HG03135 (cell line): ENCODE measurements around the gene CROCC.
"Not testable (repeated sequence)": the region's sequence is repeated elsewhere in the genome, so short reads cannot be mapped to it uniquely, and the experiment has no call there.

ENCODE experiments used
- ATAC-seq: cut with Tn5 transposase; IDR thresholded peaks from one replicate; pipeline ENCODE4 v1.9.1; 2021; ENCODE audit warnings: mild to moderate bottlenecking, moderate library complexity; ENCODE audit not compliant: unreplicated experiment

Gene CROCC, protein sequence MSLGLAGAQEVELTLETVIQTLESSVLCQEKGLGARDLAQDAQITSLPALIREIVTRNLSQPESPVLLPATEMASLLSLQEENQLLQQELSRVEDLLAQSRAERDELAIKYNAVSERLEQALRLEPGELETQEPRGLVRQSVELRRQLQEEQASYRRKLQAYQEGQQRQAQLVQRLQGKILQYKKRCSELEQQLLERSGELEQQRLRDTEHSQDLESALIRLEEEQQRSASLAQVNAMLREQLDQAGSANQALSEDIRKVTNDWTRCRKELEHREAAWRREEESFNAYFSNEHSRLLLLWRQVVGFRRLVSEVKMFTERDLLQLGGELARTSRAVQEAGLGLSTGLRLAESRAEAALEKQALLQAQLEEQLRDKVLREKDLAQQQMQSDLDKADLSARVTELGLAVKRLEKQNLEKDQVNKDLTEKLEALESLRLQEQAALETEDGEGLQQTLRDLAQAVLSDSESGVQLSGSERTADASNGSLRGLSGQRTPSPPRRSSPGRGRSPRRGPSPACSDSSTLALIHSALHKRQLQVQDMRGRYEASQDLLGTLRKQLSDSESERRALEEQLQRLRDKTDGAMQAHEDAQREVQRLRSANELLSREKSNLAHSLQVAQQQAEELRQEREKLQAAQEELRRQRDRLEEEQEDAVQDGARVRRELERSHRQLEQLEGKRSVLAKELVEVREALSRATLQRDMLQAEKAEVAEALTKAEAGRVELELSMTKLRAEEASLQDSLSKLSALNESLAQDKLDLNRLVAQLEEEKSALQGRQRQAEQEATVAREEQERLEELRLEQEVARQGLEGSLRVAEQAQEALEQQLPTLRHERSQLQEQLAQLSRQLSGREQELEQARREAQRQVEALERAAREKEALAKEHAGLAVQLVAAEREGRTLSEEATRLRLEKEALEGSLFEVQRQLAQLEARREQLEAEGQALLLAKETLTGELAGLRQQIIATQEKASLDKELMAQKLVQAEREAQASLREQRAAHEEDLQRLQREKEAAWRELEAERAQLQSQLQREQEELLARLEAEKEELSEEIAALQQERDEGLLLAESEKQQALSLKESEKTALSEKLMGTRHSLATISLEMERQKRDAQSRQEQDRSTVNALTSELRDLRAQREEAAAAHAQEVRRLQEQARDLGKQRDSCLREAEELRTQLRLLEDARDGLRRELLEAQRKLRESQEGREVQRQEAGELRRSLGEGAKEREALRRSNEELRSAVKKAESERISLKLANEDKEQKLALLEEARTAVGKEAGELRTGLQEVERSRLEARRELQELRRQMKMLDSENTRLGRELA (N-terminal part only)

DNA sequence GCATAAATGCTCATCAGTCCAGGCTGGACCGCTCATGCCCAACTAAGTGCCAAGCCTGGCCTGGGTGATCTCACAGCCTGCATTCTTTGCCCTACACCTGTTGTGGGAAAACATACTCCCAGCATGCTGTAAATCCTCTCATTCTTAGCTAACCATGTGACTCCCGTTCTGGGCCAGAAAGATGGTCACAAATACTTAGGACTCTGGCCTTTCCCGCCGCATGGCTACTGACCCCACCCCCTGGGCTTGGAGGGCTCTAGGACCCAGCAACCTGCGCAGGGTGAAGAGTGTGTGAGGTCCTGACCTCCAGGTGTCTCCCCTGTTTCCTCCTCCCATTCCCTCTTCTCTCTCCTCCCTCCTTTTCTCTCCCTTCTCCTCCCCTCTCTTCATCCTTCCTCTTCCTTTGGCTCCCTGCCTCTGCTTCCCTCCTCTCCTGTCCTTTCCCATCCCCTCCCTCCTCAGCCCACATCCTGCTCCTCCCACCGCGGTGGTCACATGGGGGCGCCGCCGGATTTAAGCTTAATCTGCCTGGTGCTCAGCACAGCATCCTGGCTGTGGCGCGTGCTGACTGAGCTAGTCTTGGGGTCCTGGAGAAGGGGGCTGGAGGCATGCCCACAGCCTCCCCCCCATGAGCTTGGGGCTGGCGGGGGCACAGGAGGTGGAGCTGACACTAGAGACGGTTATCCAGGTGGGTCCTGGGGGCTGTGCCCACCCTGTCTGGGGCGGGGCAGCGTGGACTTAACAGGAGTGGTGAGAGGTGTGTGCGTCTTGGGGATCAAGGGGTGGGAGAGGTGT lies at the start of gene CROCC:
Gene CROCC, plus strand, starts transcription at position 541 of the 795 bp plus-strand sequence. Its CDS starts 88 bp downstream, at position 629.
- no peak for ATAC-seq

DNA sequence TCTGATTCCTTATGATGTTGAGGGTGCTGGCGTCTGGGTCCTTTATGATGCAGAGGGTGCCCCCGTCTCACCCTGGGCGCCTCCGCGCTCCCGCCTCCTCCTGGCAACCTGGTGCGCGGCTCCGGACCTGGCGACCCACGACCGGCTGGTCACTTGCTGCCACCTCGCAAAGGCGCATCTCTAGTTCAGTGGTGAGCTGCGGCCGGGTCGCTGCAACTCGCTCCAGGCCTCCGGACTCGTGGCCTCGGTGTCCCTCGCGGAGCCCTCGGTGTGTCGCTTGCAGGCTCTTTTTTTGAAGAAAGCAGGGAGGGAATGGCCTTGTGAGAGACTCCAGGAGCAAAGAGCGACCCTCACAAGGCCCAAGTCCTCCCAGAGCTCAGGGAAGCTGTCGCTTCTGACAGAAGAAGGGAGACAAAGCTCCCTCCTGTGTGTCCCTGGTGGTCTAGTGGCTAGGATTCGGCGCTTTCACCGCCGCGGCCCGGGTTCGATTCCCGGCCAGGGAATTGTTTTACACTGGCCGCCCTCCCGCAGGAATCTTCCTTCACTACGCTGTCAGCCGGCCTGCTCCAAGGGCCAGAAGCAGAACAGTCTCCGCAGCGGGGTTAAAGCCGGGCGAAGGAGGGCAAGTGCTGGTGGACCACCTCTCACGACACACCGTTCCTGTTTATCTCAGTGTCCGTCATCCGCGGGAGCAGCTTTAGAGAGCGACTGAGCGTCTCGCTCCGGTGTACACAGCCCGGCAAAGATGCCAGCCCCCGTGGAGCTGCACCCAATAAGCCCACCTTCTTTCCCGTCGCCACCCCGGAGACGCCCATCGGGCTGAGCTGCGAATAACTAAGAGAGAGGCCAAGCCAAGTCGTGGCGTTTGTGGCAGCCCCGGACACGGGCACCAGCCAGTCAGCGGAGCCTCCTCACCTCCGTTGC lies 49.3 kb upstream of the CROCC start:
- ATAC-seq, result not testable (repeated sequence)

DNA sequence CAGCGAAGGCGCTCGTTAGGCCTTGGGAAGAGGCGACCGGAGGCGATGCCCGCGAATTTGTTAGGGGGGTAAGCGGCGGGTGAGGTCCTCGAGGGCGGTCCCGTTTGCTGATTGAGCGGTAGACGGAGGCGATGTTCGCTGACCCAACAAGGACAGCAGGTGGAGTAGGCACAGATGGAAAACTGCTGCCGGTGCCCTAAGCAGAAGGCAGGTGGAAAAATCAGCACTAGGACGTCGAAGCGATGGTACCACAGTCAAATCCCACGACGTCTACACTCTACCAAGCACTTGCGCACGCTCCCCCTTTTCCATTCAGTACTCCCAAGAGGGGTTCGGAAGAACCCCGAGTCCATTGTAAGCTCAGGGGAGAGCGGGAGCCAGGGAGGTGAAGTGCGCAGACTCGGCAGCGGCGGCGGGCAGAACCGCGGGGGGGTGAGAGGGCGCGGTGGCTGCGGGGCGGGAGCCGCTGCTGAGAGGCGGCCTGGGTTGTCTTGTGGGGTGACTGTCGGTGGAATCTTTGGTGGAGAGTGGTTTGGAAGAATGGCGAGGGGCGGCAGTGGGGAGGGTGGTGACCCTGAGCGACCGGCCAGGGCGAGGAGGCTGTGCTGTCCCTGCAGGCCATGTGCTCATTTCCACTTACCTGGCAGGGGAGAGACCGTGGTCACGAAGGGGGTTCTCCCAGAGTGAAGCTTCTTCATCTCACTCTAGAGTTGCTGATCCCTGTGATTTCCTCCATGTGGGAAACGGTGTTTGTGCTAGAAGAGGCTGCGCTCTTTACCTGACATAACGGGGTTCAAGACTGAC lies 48.5 kb upstream of the CROCC start:
- ATAC-seq, result not testable (repeated sequence)

DNA sequence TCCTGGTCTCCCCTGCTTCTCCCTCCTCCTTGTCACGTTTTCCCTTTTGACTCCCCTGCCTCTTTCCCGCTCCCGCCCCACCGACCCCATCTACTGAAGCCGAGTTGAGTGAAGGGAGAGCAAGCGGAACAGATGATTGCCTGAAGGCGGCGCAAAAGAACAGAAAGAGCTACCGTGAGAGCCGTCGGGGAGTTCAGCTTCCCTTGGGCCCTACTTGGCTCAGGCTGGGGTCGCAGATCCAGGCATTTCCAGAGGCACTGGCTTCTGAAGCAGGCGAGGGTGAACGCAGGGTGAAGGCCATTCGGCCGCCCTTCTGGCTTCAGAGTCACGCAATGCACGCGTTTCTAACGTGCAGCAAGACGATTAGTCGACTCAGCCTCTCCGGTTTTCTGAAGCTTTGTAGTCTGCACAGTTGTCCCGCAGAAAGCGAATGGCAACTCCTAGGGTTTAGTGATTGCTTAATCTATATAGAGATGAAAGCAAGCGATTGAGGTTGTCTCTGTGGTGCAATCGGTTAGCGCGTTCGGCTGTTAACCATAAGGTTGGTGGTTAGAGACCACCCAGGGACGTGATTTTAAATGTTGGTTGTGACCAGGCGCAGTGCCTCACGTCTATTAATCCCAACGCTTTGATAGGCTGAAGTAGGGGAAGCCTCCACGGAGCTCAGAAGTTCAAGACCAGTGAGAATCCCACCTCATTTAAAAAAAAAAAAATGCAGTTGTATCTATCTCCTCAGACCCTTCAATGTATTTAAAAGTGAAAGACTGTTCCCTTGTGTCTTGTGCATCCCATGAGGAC lies 46.6 kb upstream of the CROCC start:
- not testable (repeated sequence) for ATAC-seq

DNA sequence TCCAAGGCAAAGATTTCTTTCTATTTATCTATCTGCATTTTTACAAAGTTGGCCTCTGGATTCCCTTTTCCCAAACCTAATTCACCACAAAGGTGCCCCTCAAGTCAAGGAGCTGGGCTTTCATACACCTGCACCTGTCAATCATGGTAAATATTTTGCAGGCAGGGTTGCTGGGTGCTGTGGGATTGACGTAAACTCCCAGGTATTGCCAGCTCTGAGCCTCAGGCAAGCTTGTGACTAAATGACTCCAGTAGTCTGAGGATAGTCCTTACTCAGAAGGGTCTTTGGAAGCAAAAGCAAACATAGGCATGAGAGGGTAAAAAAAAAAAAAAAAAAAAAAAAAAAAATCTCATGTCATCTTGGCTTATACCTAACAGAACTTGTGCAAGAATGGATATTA lies 40.0 kb upstream of the CROCC start:
- not testable (repeated sequence) for ATAC-seq

DNA sequence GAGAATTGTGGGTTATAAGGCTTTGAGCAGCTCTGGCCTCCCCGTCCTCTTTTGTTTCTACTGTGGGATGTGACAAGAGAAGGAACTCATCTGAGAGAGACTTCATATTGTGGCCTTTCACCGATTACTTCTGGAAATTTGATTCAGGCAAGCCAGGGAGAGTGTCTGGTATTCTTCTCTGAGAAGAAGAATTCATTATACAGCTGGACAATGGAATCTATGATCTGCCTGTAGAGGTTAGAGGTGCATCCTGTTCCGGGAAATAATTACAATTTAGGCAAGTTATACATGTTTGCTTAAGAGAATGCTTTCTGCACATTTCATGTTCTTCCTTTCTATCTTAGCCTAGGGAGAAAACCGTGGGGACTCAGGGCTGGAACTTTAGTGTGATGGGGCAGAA lies 38.7 kb upstream of the CROCC start:
- no peak for ATAC-seq

DNA sequence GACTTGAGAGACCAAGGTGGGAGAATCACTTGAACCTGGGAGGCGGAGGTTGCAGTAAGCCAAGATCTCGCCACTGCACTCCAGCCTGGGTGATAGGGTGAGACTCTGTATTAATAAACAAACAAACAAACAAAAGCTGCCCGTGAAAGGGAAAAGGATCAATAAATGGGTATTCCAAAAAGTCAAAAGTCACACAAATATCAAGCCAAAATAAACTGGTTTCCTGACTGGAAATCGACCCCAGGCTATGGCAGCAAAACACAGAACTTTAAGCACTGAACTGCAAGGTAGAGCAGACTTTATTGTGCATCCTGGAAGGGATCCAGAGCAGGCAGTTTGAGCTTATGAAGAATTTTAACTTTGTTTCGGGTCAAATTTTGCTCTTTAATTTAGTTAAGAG lies 37.2 kb upstream of the CROCC start:
- not testable (repeated sequence) for ATAC-seq

DNA sequence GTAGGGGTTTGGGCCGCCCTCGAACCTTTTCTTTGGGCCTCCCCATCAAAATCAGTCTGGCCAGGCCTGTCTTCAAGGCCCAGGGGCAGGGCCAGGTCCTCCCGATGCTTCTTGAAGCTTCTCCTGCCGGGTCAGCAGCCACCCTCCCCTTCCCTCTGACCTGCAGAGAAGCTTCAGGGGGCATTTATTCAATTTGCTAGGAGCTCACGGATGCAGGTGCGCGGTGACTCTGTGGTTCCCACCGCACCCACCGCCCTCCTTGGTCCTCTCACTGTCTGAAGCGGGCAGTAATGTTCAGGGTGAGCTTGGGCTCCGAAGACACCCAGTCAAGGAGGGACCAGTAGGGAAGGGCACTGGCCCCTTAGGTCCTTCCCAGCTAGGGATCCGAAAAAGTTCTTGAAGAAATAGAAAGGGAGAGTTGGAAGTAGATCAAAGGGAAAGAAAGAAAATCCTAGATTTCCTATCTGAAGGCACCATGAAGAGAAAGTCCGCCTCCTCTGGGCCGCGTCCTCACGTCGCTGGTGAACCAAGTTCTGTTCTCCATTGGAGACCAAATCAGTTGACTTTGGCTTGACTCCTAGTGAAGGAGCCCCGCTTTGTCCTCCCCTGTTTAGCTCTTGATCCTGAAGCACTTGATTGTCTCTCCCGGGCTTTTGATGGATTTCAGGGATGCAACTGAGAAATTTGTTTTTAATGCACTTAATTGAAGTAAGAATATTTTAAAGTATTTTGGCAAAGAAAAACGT lies 34.7 kb upstream of the CROCC start:
- no peak for ATAC-seq

DNA sequence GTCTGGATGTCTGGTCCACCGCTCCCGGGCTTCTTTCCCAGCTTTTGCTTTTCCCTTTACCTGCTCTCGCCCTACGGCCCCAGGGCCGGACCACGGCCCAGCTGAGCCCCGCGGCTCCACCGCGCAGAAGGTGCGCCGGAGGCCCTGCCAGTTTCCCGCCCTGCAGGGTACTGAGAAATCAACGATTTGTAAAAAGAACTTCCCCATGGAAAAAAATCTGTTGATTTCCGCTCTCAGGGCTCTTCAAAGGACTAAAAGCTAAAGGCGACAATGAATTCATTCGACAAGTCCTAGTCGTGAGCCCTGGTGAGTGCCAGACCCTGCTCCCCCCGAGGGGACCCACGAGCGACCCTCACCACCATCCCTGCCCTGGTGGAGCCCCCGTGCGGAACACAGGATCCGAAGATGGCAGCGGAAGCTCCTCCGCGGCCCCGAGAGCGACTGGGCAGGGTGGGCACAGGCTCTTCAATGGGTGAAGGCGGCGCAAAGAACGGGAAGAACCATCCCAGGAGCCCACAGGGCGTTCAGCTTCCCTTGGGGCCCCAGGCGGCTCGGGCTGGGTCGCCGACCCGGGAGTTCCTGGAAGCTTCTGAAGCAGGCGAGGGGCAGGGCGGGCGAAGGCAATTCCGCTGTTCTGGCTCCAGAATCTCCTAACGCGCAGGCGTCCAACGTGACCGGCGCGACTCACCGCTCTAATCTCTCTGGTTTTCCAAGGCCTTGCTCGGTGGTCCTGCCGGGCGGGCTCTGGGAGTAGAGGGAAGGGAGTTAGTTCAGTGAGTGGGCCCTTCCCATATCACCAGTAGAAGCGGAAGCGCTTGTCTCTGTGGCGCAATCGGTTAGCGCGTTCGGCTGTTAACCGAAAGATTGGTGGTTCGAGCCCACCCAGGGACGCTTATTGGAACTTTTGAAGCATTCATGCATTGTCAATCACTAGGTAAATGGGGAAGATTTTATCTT lies 32.6 kb upstream of the CROCC start:
- ATAC-seq, result no peak

DNA sequence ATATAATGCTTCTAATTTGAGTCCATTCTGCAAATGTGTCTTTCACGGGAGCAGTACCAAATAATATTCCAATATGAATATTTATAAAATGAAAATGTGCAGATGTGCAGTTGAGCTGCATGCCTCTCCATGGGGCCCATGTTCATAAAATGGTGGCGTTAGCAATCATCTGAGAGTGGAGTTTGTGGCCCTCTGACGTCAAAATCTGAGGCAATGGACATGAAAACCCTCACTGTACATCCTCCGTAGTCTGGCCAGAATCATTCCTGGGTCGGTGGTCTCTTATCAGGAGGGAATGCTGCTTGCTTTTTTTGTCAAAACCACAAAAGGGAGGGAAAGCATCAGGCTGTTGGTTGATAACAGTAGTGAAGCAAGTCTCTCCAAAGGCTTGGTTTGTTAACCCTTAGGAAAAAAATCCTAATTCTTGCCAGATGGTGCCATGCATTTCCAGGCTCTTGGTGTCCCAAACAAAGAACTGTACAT lies 31.2 kb upstream of the CROCC start:
- not testable (repeated sequence) for ATAC-seq

DNA sequence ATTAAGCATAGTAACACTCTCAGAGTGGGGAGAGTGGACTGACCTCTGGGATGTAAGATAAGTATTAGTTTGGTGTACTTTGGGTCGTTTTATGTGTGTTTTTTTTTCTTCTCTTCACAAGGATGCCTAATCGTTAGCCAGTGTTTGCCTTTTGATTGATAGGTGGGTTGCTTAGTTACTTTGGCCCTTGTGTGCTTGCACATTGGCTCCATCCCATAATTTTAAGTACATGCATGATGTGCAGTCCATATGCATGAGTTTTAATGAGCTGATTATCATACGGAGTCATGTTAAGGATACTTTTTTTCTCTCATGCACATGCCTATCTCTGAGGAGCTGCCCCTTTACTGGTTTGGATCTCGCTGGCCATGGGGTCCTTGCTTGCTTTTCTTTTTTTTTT lies 30.7 kb upstream of the CROCC start:
- not testable (repeated sequence) for ATAC-seq

DNA sequence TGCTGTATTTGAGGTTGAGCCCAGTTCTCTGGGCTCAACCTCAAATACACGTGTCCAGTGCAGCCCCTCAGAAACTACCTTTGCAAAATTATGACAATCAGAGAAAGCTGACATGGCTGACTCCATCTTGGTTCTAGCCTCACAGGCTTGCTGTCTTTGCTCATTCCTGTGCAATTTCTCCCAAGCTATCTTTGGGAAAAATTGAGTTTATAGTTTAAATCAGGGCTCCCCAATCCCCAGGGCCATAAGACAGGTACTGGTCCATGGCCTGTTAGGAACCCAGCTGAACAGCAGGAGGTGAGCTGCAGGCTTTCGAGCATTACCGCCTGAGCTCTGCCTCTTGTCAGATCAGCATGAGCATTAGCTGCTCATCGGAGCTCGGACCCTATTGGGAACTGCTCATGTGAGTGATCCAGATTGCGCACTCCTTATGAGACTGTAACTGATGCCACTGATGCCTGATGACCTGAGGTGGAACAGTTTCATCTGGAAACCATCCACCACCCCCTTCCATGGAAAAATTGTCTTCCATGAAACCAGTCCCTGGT lies 28.7 kb upstream of the CROCC start:
- not testable (repeated sequence) for ATAC-seq

DNA sequence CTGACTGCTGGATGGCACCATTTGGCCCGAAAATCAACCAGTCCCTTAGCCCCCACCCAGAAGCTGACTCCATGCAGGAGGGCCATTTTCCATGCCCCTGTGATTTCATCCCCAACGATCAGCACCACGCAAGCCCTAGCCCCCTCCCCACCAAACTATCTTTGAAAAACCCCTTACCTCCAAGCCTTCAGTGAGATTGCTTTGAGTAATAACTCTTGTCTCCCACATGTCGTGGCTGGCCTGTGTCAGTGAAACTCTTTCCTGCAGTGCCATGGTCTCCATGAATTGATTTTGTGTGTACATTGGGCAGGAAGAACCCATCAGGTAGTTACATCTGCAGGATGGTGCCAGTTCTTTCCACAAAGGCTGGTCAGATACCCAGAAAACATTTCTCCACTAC lies 27.9 kb upstream of the CROCC start:
- ATAC-seq, result not testable (repeated sequence)

DNA sequence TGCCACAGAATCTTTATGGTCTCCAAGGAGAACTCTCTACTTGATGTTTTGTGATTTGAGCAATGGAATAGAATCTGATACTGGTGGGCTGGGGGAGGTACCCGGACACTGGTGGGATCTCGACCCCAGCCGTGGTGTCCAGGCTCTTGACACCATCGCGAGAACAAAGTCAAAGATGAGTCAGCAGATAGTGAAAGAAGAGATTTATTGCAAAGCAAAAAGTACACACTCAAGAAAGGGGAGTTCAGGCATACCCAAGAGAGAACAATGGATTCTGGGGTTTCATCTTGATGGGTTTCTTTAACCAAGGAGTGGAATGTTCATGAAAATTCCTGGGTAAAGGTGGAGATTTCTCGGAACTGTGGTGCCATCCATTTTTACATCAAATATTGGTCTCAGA lies 27.4 kb upstream of the CROCC start:
- not testable (repeated sequence) for ATAC-seq

DNA sequence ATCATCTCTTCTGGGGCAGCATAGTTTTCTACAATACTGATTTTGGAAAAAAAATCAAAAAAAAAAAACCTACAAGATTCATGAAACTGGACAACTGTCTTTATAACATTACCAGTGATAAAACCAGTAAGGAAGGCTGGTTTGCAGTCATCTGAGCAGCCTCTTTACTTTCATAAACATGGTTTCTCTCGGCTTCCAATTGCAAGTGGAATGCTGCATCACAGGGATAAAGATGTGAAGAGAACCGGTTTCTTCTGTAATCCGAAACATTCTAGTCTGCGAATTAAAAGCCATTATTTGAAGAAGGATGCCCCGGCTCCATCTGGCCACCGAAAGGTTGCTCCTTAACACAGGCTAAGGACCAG lies 26.5 kb upstream of the CROCC start:
- ATAC-seq, result not testable (repeated sequence)
